NCI-H524 treated with DMSO at 0.1 percent for 48 hours (cell line): Measurements from ENCODE around the gene GSX1.
"Not testable (repeated sequence)": the region's sequence is repeated elsewhere in the genome, so short reads cannot be mapped to it uniquely, and the experiment has no call there.

ENCODE experiments used
- DNase-seq: peaks from one replicate; lab custom pipeline; 2025; lab: John Stamatoyannopoulos, UW

The GSX1 gene

DNA sequence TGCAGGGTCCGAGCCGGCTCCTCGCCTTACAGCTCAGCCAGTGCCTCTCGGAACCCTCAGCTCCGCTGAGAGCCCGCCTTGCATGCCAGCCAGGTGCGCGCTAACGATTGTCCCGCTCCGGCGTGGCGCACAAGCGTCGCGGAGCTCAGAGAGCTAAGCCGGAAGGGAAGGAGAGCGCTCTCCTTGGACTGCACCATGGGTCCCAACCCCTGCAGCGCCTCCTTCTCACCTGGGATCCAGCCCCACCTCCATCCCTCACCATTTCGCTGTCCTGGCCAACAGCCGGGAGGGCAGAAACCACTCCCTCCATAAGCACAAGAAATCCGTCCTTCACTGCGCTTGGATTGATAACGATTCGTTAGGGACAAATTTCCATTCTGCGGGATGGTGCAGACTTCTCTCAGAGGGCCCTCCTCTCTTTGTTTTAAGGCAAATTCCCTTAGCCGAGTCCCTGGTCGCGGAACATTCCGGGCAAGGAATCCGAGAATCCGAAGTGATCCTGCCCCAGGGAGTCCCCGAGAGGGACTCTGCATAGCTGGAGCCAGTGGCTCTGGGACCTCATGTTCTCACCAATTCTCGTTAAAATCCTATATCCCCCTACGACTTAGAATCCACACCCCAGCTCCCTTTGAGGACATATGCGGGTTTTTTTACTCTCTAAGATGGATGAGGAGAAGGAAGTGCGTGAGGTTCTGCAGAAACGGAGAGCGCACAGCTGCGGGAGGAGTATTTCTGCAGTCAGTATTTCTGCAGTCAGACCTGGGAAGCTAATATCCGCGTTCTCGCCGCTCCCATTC is 2.8 kb downstream of the GSX1 start:
- no peak for DNase-seq

DNA sequence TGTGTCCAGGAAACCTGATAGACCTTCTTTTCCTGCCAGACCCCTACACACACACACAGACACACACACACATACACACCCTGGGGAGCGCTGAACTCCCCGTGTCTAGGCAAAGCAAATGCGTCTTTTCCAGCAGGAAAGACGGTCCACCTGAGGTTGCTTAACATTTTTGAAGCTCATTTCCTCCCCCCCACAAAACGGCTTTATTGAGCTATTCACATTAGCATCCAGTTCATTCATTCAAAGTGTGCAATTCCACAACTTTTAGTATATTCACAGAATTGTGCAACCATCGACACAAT is 3.4 kb downstream of the GSX1 start:
- no peak for DNase-seq

DNA sequence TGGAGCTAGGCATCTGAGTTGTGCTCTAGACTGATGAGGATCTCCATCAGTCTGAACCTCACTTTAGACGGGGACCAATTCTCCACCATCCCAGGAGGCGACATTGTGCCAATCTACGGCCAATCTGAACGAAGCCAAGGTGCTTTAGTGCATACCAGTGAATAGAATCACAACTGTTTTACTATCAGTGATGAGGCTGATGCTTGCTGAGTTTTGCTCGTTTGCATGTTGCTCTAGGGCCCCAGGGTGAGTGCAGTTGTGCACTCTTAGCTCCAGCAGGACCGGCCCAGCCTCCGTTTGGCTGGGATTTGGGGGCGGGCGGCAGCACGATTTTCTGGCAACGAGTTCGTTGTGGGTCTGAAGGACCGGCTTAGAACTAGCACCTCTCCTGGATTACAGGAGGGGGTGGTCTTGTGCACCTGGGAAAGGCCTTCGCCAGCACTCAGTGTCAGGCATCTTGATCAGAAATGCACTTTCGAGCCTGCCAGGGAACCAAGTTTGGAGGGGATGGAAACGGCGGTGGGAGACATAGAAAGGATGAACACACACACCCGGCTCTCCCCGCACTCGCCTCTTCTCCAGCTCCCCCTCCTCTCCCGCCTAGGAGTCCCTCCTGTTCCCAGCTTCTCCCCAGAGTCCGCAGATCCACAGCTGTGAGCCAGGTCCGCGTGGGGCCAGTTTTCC is 4.4 kb downstream of the GSX1 start:
- no peak for DNase-seq

DNA sequence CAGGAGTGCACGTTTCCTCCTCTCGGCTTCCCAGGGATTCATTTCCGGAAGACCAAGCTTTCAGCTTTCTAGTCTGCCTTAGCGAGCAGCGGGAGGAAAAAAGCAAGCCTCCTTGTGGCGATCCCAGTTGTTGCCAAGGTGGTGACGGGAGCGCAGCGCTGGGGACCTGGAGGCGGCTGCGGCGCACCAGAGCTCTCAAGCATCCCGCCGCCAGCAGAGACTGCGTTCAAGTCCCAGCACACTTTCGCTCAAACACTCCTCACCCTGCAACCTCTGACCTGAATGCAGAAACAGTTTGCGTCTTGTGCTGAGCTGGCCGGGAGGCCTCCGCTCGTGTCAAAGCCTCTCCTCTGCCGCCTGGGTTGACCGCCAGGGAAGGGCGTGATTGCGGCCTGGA is 4.9 kb downstream of the GSX1 start:
- DNase-seq = no peak

DNA sequence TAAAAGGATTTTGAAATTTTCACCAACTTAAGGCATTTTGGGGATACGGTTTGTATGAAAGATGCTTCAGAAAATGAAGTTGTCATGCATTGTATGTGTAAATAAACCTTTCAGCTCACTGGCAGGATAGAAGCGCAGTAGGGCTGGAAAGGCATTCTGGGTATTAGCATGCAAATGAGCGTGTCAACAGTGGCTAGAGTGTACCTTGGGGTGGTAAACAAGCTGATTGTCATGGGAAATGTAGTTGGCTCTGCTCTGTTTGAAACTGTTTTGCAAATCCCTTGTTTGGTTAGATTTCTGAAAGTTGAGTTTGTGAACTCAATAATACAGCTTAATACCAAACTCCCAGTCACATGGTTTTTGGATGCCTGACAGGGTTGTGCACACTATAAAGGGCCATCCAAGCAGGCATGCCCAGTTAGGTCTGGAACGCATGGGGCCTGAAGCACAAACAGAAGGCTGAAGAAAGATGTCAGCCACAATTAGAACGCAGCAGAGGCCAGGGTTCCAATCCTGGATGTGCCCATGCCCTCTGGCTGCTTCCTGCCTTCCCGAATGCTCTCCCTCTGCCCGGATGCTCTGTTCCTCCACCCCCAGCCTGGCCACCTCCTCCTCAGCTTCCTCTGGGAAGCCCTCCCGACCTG is 14.6 kb downstream of the GSX1 start:
- DNase-seq = no peak

DNA sequence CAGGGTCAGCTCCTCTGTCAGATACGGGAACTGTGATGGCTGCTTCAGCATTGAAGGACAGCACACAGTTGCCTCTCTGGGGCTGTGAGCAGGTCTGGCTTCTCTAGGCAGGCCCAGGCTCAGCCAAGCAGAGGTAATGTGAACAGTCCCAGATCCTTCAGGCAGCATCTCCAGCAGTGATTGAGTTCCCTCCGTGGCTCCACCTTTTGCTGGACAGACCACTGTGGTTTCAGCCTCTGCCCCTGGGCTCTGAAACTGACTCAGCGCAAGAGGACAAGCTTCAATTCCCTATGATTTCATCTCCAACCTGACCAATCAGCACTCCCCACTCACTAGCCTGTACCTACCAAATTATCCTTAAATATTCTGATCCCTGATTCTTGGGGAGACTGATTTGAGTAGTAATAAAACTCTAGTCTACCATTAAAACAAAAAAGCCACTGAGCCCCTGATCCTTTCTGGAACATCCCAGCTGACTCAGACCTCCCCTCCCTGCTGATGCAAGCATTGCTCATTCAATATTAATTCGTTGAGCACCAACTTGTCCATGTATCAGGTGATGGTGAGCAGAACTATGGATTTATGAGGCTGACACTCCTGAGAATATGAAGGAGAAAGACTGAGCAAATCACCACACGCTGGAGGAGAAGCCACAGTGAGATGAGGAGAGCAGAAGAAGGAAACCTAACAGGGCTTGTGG is 16.7 kb downstream of the GSX1 start:
- no peak for DNase-seq

DNA sequence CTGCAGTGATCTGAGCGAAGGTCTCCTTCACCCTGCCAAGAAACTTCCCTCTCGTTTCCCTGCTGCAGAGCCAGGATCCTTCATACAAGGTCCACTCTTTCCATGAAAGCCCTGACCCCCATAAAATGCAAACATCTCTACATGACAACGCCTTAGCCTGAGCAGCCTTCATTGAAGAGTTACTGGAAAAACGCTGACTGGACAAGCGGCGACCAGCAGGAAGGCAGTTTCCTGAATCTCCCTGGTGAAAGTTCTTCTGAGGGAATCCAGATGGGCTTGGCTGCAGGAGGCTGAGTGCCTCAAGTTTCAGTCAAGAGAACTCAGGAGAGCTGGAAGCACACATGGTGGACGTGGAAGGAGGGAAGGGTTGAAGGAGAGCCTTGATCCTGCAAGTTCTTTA is 17.7 kb downstream of the GSX1 start:
- DNase-seq = no peak

DNA sequence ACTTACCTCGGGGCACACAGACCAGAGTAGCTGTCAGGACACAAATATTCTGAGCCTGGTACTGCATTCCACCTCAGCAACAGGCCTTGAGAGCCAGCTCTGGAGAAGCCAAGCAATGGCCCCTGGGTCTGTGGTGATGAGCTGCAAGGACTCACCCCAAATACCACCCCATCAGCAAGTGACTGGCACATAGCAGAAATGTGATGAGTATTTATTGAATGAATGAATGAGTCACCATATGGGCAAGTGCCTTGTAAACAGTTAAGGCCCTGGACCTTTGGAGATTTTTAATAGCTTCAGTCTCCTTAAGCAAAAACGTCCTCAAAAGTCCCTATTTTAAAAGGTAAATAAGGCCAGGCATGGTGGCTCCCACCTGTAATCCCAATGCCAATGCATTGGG is 18.2 kb downstream of the GSX1 start:
- no peak for DNase-seq

DNA sequence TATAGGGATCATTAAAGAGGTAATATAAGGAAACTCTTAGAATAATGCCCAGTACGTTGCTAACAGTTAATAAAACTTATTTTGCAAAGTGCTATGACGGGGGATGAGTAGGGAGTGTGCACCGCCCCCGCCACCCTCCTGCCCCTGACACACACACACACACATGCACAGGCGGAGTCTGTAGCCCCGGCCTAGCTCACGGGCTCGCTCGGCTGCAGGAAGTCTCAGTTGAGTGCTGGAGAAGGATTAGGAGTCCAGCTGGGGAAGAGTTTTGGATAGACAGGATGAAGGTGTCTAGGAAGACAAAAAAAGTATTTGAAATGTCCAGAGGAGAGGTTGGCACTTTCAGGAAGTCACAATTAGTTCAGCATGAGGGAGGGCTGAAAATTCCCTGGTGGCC is 21.5 kb downstream of the GSX1 start:
- DNase-seq = no peak

DNA sequence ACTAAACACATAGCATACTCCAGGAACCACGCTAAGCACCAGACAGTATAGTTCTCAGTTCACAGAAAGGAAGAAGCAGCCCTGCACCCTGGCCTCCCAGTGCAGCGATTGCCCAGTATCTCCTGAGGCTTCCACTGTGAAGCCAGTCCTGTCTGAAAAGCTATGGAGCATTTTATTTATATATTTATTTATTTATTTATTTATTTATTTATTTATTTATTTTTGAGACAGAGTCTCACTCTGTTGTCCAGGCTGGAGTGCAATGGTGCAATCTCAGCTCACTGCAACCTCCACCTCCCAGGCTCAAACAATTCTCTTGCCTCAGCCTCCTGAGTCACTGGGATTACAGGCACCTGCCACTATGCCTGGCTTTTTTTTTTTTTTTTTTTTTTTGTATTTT is 25.5 kb downstream of the GSX1 start:
- not testable (repeated sequence) for DNase-seq

DNA sequence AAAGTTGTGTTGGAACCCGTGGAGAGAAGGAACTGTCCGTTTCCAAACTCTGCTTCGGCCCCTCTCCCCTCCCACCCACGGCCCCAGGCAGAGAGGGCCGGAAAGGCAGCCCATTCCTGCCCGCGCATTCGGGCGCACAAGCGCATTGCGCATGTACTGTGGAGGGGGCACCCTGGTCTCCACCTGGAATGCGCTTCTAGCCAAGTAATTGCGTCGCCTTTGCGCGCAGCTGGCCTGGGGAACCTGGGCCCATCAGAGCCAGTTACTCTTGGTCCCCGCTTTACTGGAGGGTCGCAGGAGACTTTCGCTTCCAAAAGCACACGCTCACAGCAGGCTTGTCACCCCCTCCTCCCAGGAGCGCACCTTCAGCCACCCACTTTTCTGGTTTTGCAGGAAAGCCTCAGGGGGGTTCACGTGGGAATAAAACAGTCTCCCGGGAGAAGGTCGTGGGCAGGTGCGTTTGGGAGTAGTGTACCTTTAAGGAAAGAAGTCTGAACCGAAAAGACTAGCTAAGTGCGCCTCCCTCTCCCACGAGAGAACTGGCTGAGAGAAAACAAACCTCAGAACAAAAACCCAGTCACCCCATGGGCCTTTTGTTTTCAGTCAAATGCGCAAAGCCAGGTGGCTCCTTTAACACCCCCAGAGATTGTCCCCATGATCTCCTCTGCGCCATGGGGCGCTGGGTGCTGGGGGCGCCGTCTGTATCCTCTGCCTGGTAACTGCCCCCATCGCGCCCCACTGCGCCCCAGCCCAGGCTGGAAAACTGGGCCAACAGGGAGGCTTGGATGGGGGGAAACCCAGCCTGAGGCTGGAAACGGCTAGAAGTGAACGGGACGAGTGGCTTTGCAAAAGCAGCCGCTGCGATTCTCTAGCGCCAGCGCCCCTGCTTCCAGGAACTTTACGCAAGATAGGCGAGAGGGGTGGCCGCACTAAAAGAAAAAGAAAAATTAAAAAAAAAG is 28.5 kb downstream of the GSX1 start:
- no peak for DNase-seq

DNA sequence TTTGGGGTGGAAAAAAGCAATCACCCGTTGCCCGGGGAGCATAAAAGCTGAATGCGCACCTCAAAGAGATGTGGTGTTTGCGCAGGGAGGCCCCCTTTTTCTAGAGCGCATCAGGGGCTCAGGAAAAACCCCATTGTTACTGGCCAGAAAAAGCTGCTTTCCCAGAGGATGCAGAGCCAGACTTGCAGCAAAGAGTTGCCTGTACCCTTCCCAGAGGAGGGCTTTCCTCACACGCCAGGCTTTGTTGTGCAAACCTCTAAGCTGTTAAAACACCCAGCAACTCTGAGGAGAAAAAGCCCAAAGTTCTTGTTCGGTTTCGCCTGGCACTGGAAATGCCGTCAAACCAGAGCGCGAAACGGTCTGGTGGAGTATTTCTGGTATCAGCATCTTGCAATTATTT is 29.3 kb downstream of the GSX1 start:
- no peak for DNase-seq

DNA sequence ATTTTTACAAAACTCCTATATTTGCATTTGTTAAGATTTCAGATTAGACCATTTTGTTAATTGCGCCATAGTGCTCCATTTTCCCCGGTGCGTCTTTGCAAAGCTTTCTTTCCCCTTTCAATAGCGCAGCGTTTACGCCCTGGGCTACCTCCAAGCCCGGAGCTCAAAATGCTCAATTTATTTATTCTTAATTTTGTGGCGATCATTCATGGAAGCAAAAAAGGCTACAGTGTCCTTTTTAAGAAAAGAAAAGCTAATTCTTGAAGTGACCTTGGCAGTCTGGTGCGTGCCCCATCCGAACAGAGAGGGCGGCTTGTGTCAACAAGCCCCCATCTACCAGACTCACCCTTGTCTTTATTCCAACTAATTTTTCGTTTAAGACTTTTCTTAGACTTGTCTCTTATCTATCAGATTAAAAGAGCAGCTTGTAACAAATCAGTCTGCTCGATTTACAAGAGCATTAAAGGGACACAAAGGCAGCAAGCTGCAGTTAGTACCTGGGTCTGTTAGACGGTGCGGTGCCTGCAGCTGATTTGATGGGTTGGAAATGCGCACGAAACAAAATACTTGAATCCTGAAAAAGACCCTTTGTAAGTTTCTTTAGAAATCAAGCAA is 30.1 kb downstream of the GSX1 start:
- DNase-seq = no peak

DNA sequence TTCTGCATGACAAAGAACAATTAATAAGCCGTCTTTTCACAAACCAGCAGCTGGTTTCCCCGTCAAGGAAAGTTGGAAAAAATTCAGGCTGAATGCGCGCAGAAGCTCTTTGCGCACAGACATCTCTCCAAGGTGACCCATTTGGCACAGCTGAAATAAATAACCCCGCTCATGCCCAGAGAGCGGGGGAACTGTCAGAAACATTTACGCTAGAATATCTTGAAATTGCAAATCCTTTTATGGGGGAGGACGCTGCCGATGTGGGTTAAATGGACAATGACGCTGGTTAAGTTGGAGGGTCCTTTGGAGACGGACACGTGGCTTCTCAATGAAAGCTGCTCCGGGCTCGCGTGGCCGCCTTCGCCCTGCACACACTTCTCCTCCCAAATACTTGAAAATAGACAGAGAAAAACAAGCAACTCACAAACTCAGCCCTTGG is 30.6 kb downstream of the GSX1 start:
- no peak for DNase-seq

DNA sequence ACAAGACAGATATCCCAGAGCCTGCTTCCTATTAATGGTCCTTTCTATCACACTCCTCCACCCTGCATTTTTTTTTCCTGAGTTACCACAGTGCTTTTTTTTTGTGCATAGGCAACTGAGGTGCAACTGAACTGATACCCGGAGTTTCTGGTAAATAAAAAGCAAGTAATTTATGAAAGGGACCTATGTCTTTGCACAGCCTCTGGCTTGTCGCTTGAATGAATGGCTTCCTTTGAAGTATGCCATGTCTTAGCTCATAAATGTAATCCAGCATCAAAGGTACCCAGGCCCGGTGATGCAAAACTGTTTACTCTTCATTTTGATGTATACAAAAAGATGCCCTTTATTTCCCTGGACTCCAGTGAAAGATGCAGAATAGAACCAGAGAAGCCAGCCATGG is 31.8 kb downstream of the GSX1 start:
- no peak for DNase-seq

DNA sequence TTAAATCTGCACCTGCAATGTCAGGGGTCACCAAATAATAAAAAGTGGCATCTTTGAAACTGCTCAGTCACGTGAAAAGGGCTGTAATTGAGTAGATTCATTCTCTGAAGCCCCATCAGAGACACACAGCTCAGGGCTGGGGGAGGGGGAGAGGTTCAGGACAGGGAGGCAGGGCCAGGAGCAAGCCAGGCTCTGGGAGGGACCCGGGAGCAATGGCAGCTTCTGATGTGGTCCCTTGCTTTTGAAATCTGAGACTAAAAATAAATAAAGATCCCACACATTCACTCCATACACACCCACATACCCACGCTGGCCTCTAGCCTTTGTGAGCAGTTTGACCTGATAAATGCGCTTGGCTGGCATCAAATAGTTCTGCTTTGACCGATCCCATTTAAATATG is 32.8 kb downstream of the GSX1 start:
- no peak for DNase-seq

DNA sequence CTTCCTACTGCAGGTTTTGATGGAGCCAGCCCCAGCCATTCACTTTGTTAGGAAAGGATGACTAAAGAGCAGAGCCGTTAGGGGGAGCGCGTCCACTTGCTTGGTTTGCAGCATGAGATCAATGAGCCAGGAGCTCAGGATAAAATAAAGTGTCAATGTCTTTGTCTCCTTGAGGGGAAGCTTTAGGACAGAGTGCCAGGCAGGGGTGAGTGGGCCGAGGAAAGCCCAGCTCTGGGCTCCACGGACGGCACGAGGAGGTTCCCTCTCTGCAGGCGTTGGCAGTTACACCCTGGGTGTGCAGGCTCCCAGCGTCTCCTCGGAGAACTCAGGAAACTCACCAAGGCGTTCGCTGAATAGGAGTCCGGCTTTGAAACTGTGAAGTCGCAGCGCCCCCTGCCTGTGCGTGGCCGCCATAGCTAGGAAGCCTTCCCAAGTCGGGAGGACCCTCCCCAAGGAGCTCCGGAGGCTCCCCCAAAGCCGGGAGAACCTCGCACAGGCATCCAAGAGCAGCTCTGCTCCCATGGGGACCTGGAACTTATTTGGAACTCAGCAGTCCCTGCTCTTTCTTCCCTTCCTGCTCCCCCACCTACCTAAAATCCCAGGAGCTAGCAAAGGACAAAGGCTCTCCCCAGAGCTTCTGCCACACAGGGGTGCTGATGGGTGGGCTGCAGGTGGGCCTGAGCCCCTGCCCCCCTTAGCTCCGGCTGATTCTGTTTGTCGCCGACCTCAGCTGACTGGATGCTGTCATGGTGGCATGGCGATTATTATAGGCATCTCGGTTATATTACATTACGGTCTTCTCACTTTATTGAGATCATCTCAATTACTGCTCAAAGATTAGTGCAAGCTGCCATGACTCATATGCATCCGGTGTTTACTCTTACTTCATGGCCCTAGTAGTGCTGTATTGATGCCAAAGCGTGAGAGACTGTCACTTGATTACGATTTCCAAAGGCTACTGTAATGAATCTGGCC is 34.4 kb downstream of the GSX1 start:
- DNase-seq = peak; percentile 42

DNA sequence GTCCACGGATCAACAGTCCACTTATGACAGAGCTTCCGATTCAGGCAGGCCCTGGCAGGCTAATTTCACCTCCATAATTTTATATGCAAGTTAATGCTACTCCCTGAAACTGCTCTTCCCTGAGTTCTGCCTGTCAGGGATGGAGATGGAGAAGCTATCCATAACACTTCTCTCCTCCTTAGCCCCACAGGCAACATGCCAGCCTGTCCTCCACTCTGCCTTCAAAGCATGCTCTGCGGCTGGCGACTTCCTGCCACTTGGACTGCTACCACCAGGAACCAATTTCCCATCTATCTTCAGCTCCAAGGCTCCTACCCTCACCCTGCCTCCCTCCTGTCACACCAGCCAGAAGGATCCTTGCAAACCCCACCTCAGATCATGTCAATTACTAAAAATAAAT is 35.4 kb downstream of the GSX1 start:
- DNase-seq = no peak

DNA sequence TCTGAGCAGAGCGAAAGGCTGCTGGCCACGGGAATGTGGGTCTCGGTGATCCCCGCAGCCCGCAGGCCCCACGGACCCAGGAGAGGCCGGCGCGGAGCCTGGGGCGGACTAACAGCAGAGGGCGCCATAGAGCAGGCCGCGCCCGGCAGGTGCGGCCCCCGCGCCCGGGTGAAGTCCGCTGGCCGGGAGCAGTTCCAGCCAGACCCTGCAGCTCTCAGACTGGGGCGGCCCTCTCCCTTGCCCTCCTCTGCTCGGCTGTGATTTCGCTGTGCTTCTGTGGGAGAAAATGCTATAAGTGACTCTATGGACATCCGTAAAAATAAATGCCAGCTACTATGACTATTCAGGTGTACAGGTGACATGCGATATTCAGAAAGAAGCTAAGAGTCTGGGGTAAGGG is 37.7 kb downstream of the GSX1 start:
- DNase-seq = no peak

DNA sequence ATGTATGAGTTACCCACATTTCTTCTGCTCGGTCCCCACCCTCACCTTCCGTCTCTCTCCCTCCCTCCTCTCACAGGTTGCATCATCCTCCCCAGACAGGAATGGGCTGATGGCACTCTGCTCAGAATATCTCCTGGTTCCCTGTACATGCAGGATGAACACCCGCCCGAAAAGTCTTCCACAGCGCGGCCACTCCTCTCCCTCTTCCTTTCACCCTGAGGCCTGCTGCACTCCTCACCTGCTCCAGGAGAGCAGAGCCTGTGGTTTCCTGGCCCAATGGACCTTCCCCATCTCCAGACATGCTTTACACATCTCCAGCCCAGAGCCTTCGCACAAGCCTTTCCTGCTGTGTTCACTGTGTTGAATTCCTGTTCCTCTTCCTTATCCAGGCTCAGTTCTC is 40.9 kb downstream of the GSX1 start:
- no peak for DNase-seq
